WTC11 (cell line): ENCODE results near the gene CYP11A1.

ENCODE experiments used
- CREB1 ChIP-seq: sonication (generic); formaldehyde crosslinking; IDR thresholded peaks from 2 replicates; pipeline ENCODE4 v1.8.0; 2023; ENCODE audit warnings: mild to moderate bottlenecking, missing genetic modification reagents
- CREM ChIP-seq: sonication (generic); formaldehyde crosslinking; IDR thresholded peaks from 2 replicates; pipeline ENCODE4 v1.8.1; 2022; ENCODE audit warnings: mild to moderate bottlenecking, missing genetic modification reagents, moderate library complexity
- E2F4 ChIP-seq: sonication (generic); formaldehyde crosslinking; IDR thresholded peaks from 2 replicates; pipeline ENCODE4 v1.8.1; 2022; ENCODE audit warnings: low read depth, mild to moderate bottlenecking, moderate library complexity, missing genetic modification reagents, borderline replicate concordance
- EMX1 ChIP-seq: fragments of 250-450 bp; sonication (Bioruptor Pico); IDR thresholded peaks from 2 replicates; pipeline ENCODE4 v1.8.0; 2021; ENCODE audit warnings: mild to moderate bottlenecking
- FOXJ3 ChIP-seq: sonication (generic); formaldehyde crosslinking; IDR thresholded peaks from 2 replicates; pipeline ENCODE4 v1.9.0; 2021; ENCODE audit warnings: missing genetic modification reagents, mild to moderate bottlenecking, borderline replicate concordance
- JUN ChIP-seq: sonication (generic); formaldehyde crosslinking; IDR thresholded peaks from 2 replicates; pipeline ENCODE4 v1.8.0; 2023; ENCODE audit warnings: mild to moderate bottlenecking, missing genetic modification reagents
- NR2C2 ChIP-seq: sonication (generic); formaldehyde crosslinking; IDR thresholded peaks from 2 replicates; pipeline ENCODE4 v1.8.0; 2022; ENCODE audit warnings: mild to moderate bottlenecking, missing genetic modification reagents
- SP1 ChIP-seq: sonication (generic); formaldehyde crosslinking; conservative IDR thresholded peaks from 2 replicates; pipeline ENCODE4 v1.8.1; 2022; ENCODE audit warnings: missing genetic modification reagents
- TF ChIP-seq, protein P1 (sequence below): fragments of 200-600 bp; IDR thresholded peaks from 2 replicates; pipeline ENCODE4 v1.8.0; 2022; ENCODE audit warnings: antibody characterized with exemption
- TF ChIP-seq, protein P2 (sequence below): sonication (generic); formaldehyde crosslinking; IDR thresholded peaks from 2 replicates; pipeline ENCODE4 v1.8.0; 2022; ENCODE audit warnings: mild to moderate bottlenecking, missing genetic modification reagents

DNA sequence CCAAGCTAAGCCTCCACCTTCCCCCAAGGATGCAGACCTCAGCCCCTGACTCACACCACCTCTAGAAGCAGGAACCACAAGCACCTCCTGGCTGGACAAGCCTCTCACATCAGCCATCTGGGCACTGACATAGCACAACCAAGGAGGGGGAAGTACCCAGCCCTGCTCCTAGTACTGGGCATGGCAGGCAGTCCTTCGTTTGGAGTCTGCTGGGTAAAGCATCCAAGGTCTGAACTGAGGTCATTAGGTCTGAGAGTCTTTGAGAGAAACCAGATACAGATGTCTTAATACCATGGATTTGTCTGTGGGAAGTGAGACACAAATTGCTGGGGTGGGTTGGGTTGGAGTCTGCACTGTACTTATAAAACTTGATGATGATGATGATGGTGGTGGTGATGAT, 69.6 kb downstream of the CYP11A1 start:
- TF ChIP-seq, protein P1, sequence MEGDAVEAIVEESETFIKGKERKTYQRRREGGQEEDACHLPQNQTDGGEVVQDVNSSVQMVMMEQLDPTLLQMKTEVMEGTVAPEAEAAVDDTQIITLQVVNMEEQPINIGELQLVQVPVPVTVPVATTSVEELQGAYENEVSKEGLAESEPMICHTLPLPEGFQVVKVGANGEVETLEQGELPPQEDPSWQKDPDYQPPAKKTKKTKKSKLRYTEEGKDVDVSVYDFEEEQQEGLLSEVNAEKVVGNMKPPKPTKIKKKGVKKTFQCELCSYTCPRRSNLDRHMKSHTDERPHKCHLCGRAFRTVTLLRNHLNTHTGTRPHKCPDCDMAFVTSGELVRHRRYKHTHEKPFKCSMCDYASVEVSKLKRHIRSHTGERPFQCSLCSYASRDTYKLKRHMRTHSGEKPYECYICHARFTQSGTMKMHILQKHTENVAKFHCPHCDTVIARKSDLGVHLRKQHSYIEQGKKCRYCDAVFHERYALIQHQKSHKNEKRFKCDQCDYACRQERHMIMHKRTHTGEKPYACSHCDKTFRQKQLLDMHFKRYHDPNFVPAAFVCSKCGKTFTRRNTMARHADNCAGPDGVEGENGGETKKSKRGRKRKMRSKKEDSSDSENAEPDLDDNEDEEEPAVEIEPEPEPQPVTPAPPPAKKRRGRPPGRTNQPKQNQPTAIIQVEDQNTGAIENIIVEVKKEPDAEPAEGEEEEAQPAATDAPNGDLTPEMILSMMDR: no peak
- TF ChIP-seq JUN (CRISPR knock-in tag) (no peak), NR2C2 (CRISPR knock-in tag) (no peak), CREM (CRISPR knock-in tag) (no peak), SP1 (CRISPR knock-in tag) (no peak), E2F4 (no peak), EMX1 (CRISPR knock-in tag) (no peak), FOXJ3 (CRISPR knock-in tag) (no peak), CREB1 (CRISPR knock-in tag) (no peak)
- TF ChIP-seq, protein P2, sequence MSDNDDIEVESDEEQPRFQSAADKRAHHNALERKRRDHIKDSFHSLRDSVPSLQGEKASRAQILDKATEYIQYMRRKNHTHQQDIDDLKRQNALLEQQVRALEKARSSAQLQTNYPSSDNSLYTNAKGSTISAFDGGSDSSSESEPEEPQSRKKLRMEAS: no peak
